ENCODE data around the gene INPP5D. TPM values are rescaled to one million over a fixed set of nuclear protein-coding genes. Genes with fewer than 3 reads are reported as not detected.

INPP5D gene
- polyA plus RNA-seq, 3 donors = 30.6 to 90.2 (median 54.8) TPM

DNA sequence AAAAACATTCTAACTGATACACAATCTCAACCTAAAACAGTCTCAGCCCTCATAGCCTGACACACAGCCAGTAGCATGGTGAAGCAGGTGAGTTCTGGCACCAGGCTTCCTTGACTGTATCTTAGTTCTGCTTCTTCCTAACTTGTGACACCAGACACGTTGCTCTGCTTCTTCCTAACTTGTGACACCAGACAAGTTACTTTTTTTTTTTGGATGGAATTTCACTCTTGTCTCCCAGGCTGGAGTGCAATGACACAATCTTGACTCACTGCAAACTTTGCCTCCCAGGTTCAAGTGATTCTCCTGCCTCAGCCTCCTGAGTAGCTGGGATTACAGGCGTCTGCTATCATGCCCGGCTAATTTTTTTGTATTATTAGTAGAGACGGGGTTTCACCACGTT, 184.7 kb downstream of the INPP5D start:
- Histone ChIP-seq H3K27me3 (ENCODE audit: control insufficient read depth in 2 of 2, insufficient read depth in 2 of 2, low read length in 2 of 2) (no peaks in the 10 kb centered on the region), H3K36me3 (replicated peaks in 1 of 2; ENCODE audit: control insufficient read depth in 1 of 2, insufficient read depth in 2 of 2, low read length in 2 of 2) (no peaks in the 10 kb centered on the region), H3K79me2 (ENCODE audit: insufficient read depth, low read length) (no peaks in the 10 kb centered on the region), H2AFZ (ENCODE audit: insufficient read depth, low read depth, low read length, poor library complexity, severe bottlenecking) (peak overlapping the region; percentile 67), H3K4me1 (ENCODE audit: control insufficient read depth in 1 of 2, insufficient read depth in 2 of 2, low read length in 2 of 2) (peaks cover 72 to 74% of the 10 kb centered on the region in 2 donors), H3K27ac (ENCODE audit: low read depth in 1 of 2, low read length in 2 of 2) (peak overlapping the region; percentile 38 to 45), H3K9ac (ENCODE audit: insufficient read depth, low read length, poor library complexity, severe bottlenecking) (no peak overlapping the region), H3K9me3 (replicated peaks in 1 of 2; ENCODE audit: control insufficient read depth in 1 of 2, insufficient read depth in 1 of 2, low read length in 2 of 2) (no peaks in the 10 kb centered on the region), H3K4me3 (replicated peaks in 1 of 3; ENCODE audit: low read depth in 2 of 3, low read length in 3 of 3) (no peak overlapping the region), H4K20me1 (ENCODE audit: insufficient read depth, low read length) (no peaks in the 10 kb centered on the region), H3K4me2 (replicated peaks; ENCODE audit: extremely low read depth, low read length, poor library complexity, severe bottlenecking) (no peak overlapping the region)
- peaks cover 0 to 2% (median 0%) of the 10 kb centered on the region in 3 donors for H3K27me3 Mint-ChIP-seq (ENCODE audit: low read depth in 3 of 3)
- TF ChIP-seq, protein P1, sequence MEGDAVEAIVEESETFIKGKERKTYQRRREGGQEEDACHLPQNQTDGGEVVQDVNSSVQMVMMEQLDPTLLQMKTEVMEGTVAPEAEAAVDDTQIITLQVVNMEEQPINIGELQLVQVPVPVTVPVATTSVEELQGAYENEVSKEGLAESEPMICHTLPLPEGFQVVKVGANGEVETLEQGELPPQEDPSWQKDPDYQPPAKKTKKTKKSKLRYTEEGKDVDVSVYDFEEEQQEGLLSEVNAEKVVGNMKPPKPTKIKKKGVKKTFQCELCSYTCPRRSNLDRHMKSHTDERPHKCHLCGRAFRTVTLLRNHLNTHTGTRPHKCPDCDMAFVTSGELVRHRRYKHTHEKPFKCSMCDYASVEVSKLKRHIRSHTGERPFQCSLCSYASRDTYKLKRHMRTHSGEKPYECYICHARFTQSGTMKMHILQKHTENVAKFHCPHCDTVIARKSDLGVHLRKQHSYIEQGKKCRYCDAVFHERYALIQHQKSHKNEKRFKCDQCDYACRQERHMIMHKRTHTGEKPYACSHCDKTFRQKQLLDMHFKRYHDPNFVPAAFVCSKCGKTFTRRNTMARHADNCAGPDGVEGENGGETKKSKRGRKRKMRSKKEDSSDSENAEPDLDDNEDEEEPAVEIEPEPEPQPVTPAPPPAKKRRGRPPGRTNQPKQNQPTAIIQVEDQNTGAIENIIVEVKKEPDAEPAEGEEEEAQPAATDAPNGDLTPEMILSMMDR (IDR thresholded peaks at IDR 0.05) = no peak
- intact Hi-C loops (cut with micrococcal nuclease) = loop anchor here (5.0 to 10.0 kb wide), 3 partner anchors 150 to 183 kb away; partner anchors contain the start of gene INPP5D (in 1 of the 2)
- H3K4me1 Mint-ChIP-seq = peaks cover 67% of the 10 kb centered on the region
- H3K36me3 Mint-ChIP-seq = no peaks in the 10 kb centered on the region
- peak in 2 of 3 donors; percentile 52 to 70 for DNase-seq
- H3K4me3 Mint-ChIP-seq = no peak overlapping the region
- WGBS (ENCODE audit: insufficient coverage) = 0% methylated on average over 1 of the region's 5 CpGs
- H3K9me3 Mint-ChIP-seq = peaks cover 0 to 4% (median 0%) of the 10 kb centered on the region in 7 donors
- peak overlapping the region; percentile 27 to 93 (median 88) for H3K27ac Mint-ChIP-seq

DNA sequence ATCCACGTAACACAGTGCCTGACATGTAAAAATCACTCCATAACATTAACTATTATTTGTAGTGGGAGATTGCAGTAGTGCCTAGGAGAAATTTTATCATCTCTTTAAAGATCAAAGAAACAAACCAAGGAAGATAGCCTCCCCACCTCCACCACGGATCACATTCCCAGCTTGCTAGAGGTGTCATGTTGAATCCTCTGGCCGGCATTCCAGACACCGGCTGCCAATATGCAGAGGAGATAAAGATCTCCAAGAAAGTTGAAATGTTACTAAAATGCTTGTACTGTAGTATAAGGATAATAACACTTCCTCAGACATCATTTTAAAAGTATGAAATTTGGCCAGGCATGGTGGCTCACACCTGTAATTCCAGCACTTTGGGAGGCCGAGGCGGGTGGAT, 185.3 kb downstream of the INPP5D start:
- Mint-ChIP-seq H3K9me3 (peaks cover 0 to 4% (median 0%) of the 10 kb centered on the region in 7 donors), H3K36me3 (no peaks in the 10 kb centered on the region), H3K4me1 (peaks cover 73% of the 10 kb centered on the region), H3K27ac (peak overlapping the region in 3 of 7 donors; percentile 9 to 90 (median 25)), H3K4me3 (no peak overlapping the region), H3K27me3 (ENCODE audit: low read depth in 3 of 3) (peaks cover 0 to 2% (median 0%) of the 10 kb centered on the region in 3 donors)
- TF ChIP-seq, protein P1 (IDR thresholded peaks at IDR 0.05) = no peak
- WGBS (ENCODE audit: insufficient coverage) = 100% methylated on average over 2 of the region's 6 CpGs
- no peaks in the 10 kb centered on the region for H3K36me3 ChIP-seq (replicated peaks in 1 of 2; ENCODE audit: control insufficient read depth in 1 of 2, insufficient read depth in 2 of 2, low read length in 2 of 2)
- no peaks in the 10 kb centered on the region for H3K27me3 ChIP-seq (ENCODE audit: control insufficient read depth in 2 of 2, insufficient read depth in 2 of 2, low read length in 2 of 2)
- H3K27ac ChIP-seq (ENCODE audit: low read depth in 1 of 2, low read length in 2 of 2) = no peak overlapping the region
- H3K4me3 ChIP-seq (replicated peaks in 1 of 3; ENCODE audit: low read depth in 2 of 3, low read length in 3 of 3) = no peak overlapping the region
- DNase-seq = no peak
- H4K20me1 ChIP-seq (ENCODE audit: insufficient read depth, low read length) = no peaks in the 10 kb centered on the region
- no peaks in the 10 kb centered on the region for H3K79me2 ChIP-seq (ENCODE audit: insufficient read depth, low read length)
- no peaks in the 10 kb centered on the region for H3K9me3 ChIP-seq (replicated peaks in 1 of 2; ENCODE audit: control insufficient read depth in 1 of 2, insufficient read depth in 1 of 2, low read length in 2 of 2)
- H3K4me1 ChIP-seq (ENCODE audit: control insufficient read depth in 1 of 2, insufficient read depth in 2 of 2, low read length in 2 of 2) = peaks cover 76 to 78% of the 10 kb centered on the region in 2 donors
- H2AFZ ChIP-seq (ENCODE audit: insufficient read depth, low read depth, low read length, poor library complexity, severe bottlenecking) = no peak overlapping the region
- no peak overlapping the region for H3K4me2 ChIP-seq (replicated peaks; ENCODE audit: extremely low read depth, low read length, poor library complexity, severe bottlenecking)
- intact Hi-C loops (cut with micrococcal nuclease) = loop anchor here in 1 of 2 donors (10.0 kb wide), 1 partner anchor 151 kb away; no protein-coding TSS in a partner anchor
- H3K9ac ChIP-seq (ENCODE audit: insufficient read depth, low read length, poor library complexity, severe bottlenecking) = no peak overlapping the region

Measured in CD14-positive monocyte (primary cell).